Activated CD8-positive, alpha-beta T cell treated with anti-CD3 and anti-CD28 coated beads for 36 hours (primary cell): ENCODE results near the gene CNOT9. TPM values are rescaled to one million over a fixed set of nuclear protein-coding genes. Genes with fewer than 3 reads are reported as not detected.

Source experiments
- ATAC-seq: fragments of 200-7000 bp; cut with Tn5 transposase; one replicate; pipeline ENCODE4 v1.10.0; 2021; ENCODE audit warnings: mild to moderate bottlenecking, moderate library complexity
- CTCF ChIA-PET: fragments of 350-600 bp; sonication (Branson Sonifier 250); formaldehyde crosslinking; loops from one replicate; lab custom pipeline; 2021; ENCODE audit warnings: antibody characterized with exemption; lab: Charles Lee
- POLR2A ChIA-PET: fragments of 350-600 bp; sonication (Branson Sonifier 250); formaldehyde crosslinking; loops from one replicate; lab custom pipeline; 2021; ENCODE audit warnings: antibody characterized with exemption; lab: Charles Lee
- DNase-seq: peaks from one replicate; pipeline ENCODE4 v3.0.0-alpha.2; 2020
- H3K27ac Mint-ChIP-seq: one replicate; pipeline ENCODE4 v1.8.0; 2021; ENCODE audit warnings: mild to moderate bottlenecking, mixed read lengths
- H3K27me3 Mint-ChIP-seq: one replicate; pipeline ENCODE4 v1.8.0; 2021; ENCODE audit warnings: mixed read lengths
- H3K36me3 Mint-ChIP-seq: one replicate; pipeline ENCODE4 v1.8.0; 2021; ENCODE audit warnings: low read depth, mixed read lengths
- H3K4me1 Mint-ChIP-seq: one replicate; pipeline ENCODE4 v1.8.0; 2021; ENCODE audit warnings: low read depth, mixed read lengths
- H3K4me3 Mint-ChIP-seq: one replicate; pipeline ENCODE4 v1.8.0; 2021; ENCODE audit warnings: mild to moderate bottlenecking, moderate library complexity, mixed read lengths
- H3K9me3 Mint-ChIP-seq: one replicate; pipeline ENCODE4 v1.8.0; 2021; ENCODE audit warnings: mixed read lengths
- CTCF ChIP-seq: fragments of 200-600 bp; IDR thresholded peaks from one replicate; pipeline ENCODE4 v1.8.0; 2022; ENCODE audit warnings: antibody characterized with exemption, mild to moderate bottlenecking
- intact Hi-C: fragments of 100-400 bp; cut with micrococcal nuclease; formaldehyde crosslinking; loops from one replicate; pipeline ENCODE4 v1.10.0; 2022
- total RNA-seq, 2 experiments: library from RNA; stranded (reverse); gene quantifications; one replicate each; pipeline ENCODE4 v1.2.3, GENCODE V29; 2021

Gene CNOT9
- total RNA-seq, 2 experiments from 2014 or later = 106 to 119 TPM

GRCh38 chr2:218555527-218555926, 13.1 kb upstream of the CNOT9 start:
- Mint-ChIP-seq H3K27ac (no peak overlapping the region), H3K36me3 (peaks cover 55% of the 10 kb centered on the region), H3K4me1 (peaks cover 19% of the 10 kb centered on the region), H3K27me3 (no peaks in the 10 kb centered on the region), H3K9me3 (no peaks in the 10 kb centered on the region), H3K4me3 (no peak overlapping the region)
- DNase-seq (no peak), ATAC-seq (no peak)
- ChIA-PET POLR2A (no interaction called here), CTCF (no interaction called here)
- intact Hi-C loops = no loop called here
- no peak for TF ChIP-seq CTCF

GRCh38 chr2:218557941-218558340, 10.7 kb upstream of the CNOT9 start:
- DNase-seq (no peak), ATAC-seq (no peak)
- Mint-ChIP-seq H3K27me3 (no peaks in the 10 kb centered on the region), H3K36me3 (peaks cover 55% of the 10 kb centered on the region), H3K4me1 (peaks cover 25% of the 10 kb centered on the region), H3K4me3 (no peak overlapping the region), H3K27ac (no peak overlapping the region), H3K9me3 (no peaks in the 10 kb centered on the region)
- intact Hi-C loops = no loop called here
- no peak for TF ChIP-seq CTCF
- ChIA-PET POLR2A (no interaction called here), CTCF (interaction anchor here (1.0 kb wide), 1 partner anchor 23 kb away, joined by 3 read pairs; no protein-coding TSS in a partner anchor)

GRCh38 chr2:218558986-218559385, 9.7 kb upstream of the CNOT9 start:
- ChIA-PET CTCF (no interaction called here), POLR2A (no interaction called here)
- ATAC-seq = no peak
- H3K27ac Mint-ChIP-seq = no peak overlapping the region
- no peaks in the 10 kb centered on the region for H3K27me3 Mint-ChIP-seq
- no peak for TF ChIP-seq CTCF
- peaks cover 31% of the 10 kb centered on the region for H3K4me1 Mint-ChIP-seq
- no peak overlapping the region for H3K4me3 Mint-ChIP-seq
- DNase-seq = no peak
- H3K36me3 Mint-ChIP-seq = peaks cover 52% of the 10 kb centered on the region
- no peaks in the 10 kb centered on the region for H3K9me3 Mint-ChIP-seq
- intact Hi-C loops = no loop called here

GRCh38 chr2:218564056-218564455, 4.6 kb upstream of the CNOT9 start:
- POLR2A ChIA-PET = interaction anchor here (0.8 to 1.5 kb wide), 6 partner anchors 9 to 88 kb away, joined by 3 to 4 read pairs (median 4); no protein-coding TSS in a partner anchor
- no peak for TF ChIP-seq CTCF
- Mint-ChIP-seq H3K9me3 (no peaks in the 10 kb centered on the region), H3K36me3 (peaks cover 61% of the 10 kb centered on the region), H3K27ac (peak overlapping the region; percentile 48), H3K4me1 (peaks cover 38% of the 10 kb centered on the region), H3K4me3 (no peak overlapping the region), H3K27me3 (no peaks in the 10 kb centered on the region)
- intact Hi-C loops = no loop called here
- DNase-seq (no peak), ATAC-seq (no peak)
- CTCF ChIA-PET = interaction anchor here (0.6 to 1.4 kb wide), 2 partner anchors 11 to 96 kb away, joined by 3 read pairs; partner anchors contain the start of genes BCS1L and ZNF142

GRCh38 chr2:218566296-218566695, 2.3 kb upstream of the CNOT9 start:
- CTCF ChIA-PET = no interaction called here
- ATAC-seq = no peak
- Mint-ChIP-seq H3K27ac (peak overlapping the region; percentile 100), H3K27me3 (no peaks in the 10 kb centered on the region), H3K4me3 (peak overlapping the region; percentile 88), H3K9me3 (no peaks in the 10 kb centered on the region), H3K4me1 (peaks cover 48% of the 10 kb centered on the region), H3K36me3 (peaks cover 69% of the 10 kb centered on the region)
- intact Hi-C loops = no loop called here
- TF ChIP-seq CTCF = no peak
- DNase-seq = no peak
- POLR2A ChIA-PET = no interaction called here
